Fibroblast of lung (primary cell): Measurements from ENCODE around the gene OSTM1.

ENCODE experiments used
- EZH2 ChIP-seq: IDR thresholded peaks from 2 replicates; pipeline ENCODE4 v1.5.1; 2012; ENCODE audit warnings: low read length, control low read depth, mild to moderate bottlenecking; ENCODE audit errors: missing control alignments
- TF ChIP-seq, protein P1 (sequence below), 2 donors: IDR thresholded peaks in 1 of 2; conservative IDR thresholded peaks in 1 of 2; 1 replicate in 1 of 2; 2 replicates in 1 of 2; pipeline ENCODE4 v1.5.1; 2011 to 2012; ENCODE audit warnings: low read length in 2 of 2, control low read depth in 1 of 2, inconsistent platforms in 1 of 2, low read depth in 1 of 2, mild to moderate bottlenecking in 1 of 2

DNA sequence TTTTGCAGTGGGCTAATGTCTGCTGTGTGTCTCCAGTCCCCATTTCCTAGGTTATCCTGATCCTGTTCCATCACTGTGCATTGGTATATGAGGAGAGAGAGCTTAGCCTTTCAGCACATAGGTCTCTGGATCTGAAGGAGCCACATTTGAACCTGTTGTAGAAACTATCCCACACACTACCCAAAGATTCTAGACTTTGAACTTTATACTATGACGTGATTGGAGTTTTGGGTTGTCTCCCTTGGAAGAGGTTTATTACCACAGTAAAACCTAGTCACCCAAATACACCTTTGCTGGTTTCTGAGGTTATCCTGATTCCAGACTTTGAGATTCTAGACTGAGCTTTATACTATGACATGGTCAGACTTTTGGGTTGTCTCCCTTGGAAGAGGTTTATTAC, 8.0 kb upstream of the OSTM1 start:
- TF ChIP-seq, protein P1, sequence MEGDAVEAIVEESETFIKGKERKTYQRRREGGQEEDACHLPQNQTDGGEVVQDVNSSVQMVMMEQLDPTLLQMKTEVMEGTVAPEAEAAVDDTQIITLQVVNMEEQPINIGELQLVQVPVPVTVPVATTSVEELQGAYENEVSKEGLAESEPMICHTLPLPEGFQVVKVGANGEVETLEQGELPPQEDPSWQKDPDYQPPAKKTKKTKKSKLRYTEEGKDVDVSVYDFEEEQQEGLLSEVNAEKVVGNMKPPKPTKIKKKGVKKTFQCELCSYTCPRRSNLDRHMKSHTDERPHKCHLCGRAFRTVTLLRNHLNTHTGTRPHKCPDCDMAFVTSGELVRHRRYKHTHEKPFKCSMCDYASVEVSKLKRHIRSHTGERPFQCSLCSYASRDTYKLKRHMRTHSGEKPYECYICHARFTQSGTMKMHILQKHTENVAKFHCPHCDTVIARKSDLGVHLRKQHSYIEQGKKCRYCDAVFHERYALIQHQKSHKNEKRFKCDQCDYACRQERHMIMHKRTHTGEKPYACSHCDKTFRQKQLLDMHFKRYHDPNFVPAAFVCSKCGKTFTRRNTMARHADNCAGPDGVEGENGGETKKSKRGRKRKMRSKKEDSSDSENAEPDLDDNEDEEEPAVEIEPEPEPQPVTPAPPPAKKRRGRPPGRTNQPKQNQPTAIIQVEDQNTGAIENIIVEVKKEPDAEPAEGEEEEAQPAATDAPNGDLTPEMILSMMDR (conservative IDR thresholded peaks at IDR 0.05 in 1 of 2, IDR thresholded peaks at IDR 0.05 in 1 of 2; ENCODE audit: low read depth in 1 of 2, low read length in 2 of 2): no peak
- no peak for TF ChIP-seq EZH2
